Pancreas (tissue), 10 donors: ENCODE measurements around the gene BCL3. TPM values are rescaled to one million over a fixed set of nuclear protein-coding genes. Genes with fewer than 3 reads are reported as not detected.

Experiments
- ATAC-seq, 4 donors: fragments of 200-7000 bp; cut with Tn5 transposase; one replicate each; pipeline versions ENCODE4 v1.8.0 to v1.9.1; 2020; ENCODE audit warnings: mild to moderate bottlenecking in 4 of 4, moderate library complexity in 4 of 4
- DNase-seq, 6 donors: peaks; one replicate each; pipeline ENCODE4 v3.0.0-alpha.2; 2020
- FAIRE-seq: peaks from 2 replicates; lab custom pipeline; 2012; peaks lifted over from hg19 to GRCh38; lab: Jason Lieb, UNC
- H3K27ac ChIP-seq, 4 donors: fragments of 200-600 bp; sonication (generic); 1 replicate in 3 of 4; 2 replicates in 1 of 4; pipeline versions ENCODE4 v1.5.0 to v1.8.0; 2020
- H3K27me3 ChIP-seq, 4 donors: fragments of 200-600 bp; one replicate each; pipeline ENCODE4 v1.8.0; 2021
- H3K36me3 ChIP-seq, 3 donors: fragments of 200-600 bp; sonication (generic) in 1 of 3; one replicate each; pipeline versions ENCODE4 v1.5.0 to v1.8.0; 2020 to 2021
- H3K4me1 ChIP-seq, 3 donors: fragments of 200-600 bp; one replicate each; pipeline ENCODE4 v1.8.0; 2021
- H3K4me3 ChIP-seq, 4 donors: fragments of 200-600 bp; sonication (generic) in 2 of 4; one replicate each; pipeline versions ENCODE4 v1.5.0 to v1.8.0; 2020 to 2021
- H3K9me3 ChIP-seq, 4 donors: fragments of 200-600 bp; one replicate each; pipeline ENCODE4 v1.8.0; 2021
- CTCF ChIP-seq, 4 donors: fragments of 200-600 bp; sonication (generic) in 3 of 4; IDR thresholded peaks; one replicate each; pipeline versions ENCODE4 v1.5.0 to v1.8.0; 2021; ENCODE audit warnings: antibody characterized with exemption in 4 of 4
- WGBS, 2 donors: extraction: QIAGEN DNeasy Blood & Tissue Kit; methylation state at CpG; one replicate each; pipeline ENCODE4 v1.1.7; 2013; 5-methylcytosine and 5-hydroxymethylcytosine counted together
- intact Hi-C, 3 donors: fragments of 100-400 bp; cut with DNase I; formaldehyde crosslinking; loops; one replicate each; pipeline versions ENCODE4 v1.11.1 to v1.14.2; 2022
- polyA plus RNA-seq, 2 donors: library from polyadenylated mRNA; stranded (reverse); fragments of 200-250 nt; gene quantifications; one replicate each; pipeline ENCODE4 v1.2.3, GENCODE V29; 2013
- total RNA-seq, 6 donors: library from RNA; stranded (reverse); fragmentation: NEBNext Ultra II Directional in 4 of 6; extraction: Animal tissue kit (Norgen Biotek cat#: 25700) in 4 of 6; gene quantifications; one replicate each; pipeline versions ENCODE4 v1.2.1 to v1.2.4, GENCODE V29; 2021 to 2023
- donor health status: healthy with polysubstance abuse.
- donor health status: DM: no; HTN: no; CAD: no; lungs with moderate emphysema.
- donor health status: DM: no; HTN: no; CAD: no.
- donor health status: control.
- donor health status: control.
- donor health status: Bipolar disorder and iron deficiency.
- donor health status: DM: yes; HTN: yes; CAD: no.
- donor health status: DM: no; HTN: no; CAD: no.
- donor health status: DM: no; HTN: no; CAD: no.
- donor health status: DM: yes; HTN: yes; CAD: no.

Gene BCL3
- total and polyA plus RNA-seq, 8 donors: 13.9 to 113 (median 36.5) TPM

GRCh38 chr19:44747739-44748425 is 626 bp upstream of the BCL3 start:
- Histone ChIP-seq H3K4me1 (peaks cover 13 to 46% (median 17%) of the 10 kb centered on the region in 3 donors), H3K36me3 (no peaks in the 10 kb centered on the region), H3K27me3 (no peaks in the 10 kb centered on the region), H3K4me3 (peak overlapping the region; percentile 18 to 80 (median 68)), H3K9me3 (no peaks in the 10 kb centered on the region), H3K27ac (peak overlapping the region; percentile 70 to 93 (median 85))
- no peak for TF ChIP-seq CTCF (IDR thresholded peaks at IDR 0.05)
- 0% methylated on average over 26 of the region's 26 CpGs for WGBS, 2 donors
- intact Hi-C loops: no loop called here
- ATAC-seq (peak; percentile 29 to 46 (median 40)), FAIRE-seq (no peak), DNase-seq (peak; percentile 72 to 87 (median 77))

DNA sequence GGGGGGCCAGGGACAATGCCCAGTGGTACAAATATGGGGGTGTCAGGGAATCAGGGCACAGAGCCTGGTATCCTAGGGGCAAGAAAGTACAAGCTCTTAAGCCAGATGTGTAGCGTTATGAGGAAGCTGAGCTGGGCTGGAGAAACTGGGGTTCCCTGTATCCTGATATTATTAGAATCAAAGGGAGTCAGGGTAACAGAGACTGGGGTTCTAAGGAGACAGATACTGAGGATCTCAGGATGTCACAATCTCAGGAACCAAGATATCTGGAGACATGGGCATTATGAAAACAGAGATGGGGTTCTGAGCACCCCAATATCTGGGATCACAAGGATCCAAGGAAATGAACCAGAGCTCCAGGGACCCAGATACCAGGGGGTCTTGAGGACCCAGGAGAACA is 784 bp downstream of the BCL3 start:
- Histone ChIP-seq H3K4me3 (peak overlapping the region; percentile 60 to 80 (median 74)), H3K27ac (peak overlapping the region; percentile 65 to 93 (median 85)), H3K27me3 (no peaks in the 10 kb centered on the region), H3K4me1 (peaks cover 0 to 34% (median 5%) of the 10 kb centered on the region in 3 donors), H3K9me3 (no peaks in the 10 kb centered on the region), H3K36me3 (no peaks in the 10 kb centered on the region)
- no peak for DNase-seq
- TF ChIP-seq CTCF (IDR thresholded peaks at IDR 0.05): no peak
- intact Hi-C loops: no loop called here
- 5 to 21% methylated on average over 1 of the region's 1 CpG for whole genome bisulfite sequencing, 2 donors
- no peak for FAIRE-seq
- ATAC-seq: no peak

DNA sequence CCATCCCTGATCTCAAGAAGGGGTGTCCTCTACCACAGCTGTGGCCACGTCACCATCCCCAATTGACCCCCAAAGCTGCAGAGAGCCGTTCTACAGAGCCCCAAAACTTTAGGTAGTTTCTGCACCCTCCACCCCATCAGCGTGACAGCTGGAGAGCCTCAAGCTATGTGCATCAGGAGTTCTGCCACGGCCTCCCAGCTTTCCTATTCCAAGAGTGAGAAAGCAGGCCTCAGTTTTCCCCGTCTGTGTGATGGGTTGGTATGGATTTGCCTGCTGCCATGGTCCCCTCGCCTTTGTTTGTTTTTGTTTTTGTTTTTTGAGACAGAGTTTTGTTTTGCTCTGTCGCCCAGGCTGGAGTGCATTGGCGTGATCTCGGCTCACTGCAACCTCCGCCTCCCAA is 1.5 kb downstream of the BCL3 start:
- intact Hi-C loops: no loop called here
- Histone ChIP-seq H3K27me3 (no peaks in the 10 kb centered on the region), H3K4me3 (peak overlapping the region; percentile 60 to 80 (median 74)), H3K4me1 (peaks cover 5 to 31% (median 10%) of the 10 kb centered on the region in 3 donors), H3K9me3 (no peaks in the 10 kb centered on the region), H3K27ac (peak overlapping the region in 2 of 4 donors; percentile 92 to 93), H3K36me3 (no peaks in the 10 kb centered on the region)
- DNase-seq (no peak), ATAC-seq (no peak), FAIRE-seq (no peak)
- no peak for TF ChIP-seq CTCF (IDR thresholded peaks at IDR 0.05)
- 65 to 79% methylated on average over 10 of the region's 10 CpGs for WGBS, 2 donors

DNA sequence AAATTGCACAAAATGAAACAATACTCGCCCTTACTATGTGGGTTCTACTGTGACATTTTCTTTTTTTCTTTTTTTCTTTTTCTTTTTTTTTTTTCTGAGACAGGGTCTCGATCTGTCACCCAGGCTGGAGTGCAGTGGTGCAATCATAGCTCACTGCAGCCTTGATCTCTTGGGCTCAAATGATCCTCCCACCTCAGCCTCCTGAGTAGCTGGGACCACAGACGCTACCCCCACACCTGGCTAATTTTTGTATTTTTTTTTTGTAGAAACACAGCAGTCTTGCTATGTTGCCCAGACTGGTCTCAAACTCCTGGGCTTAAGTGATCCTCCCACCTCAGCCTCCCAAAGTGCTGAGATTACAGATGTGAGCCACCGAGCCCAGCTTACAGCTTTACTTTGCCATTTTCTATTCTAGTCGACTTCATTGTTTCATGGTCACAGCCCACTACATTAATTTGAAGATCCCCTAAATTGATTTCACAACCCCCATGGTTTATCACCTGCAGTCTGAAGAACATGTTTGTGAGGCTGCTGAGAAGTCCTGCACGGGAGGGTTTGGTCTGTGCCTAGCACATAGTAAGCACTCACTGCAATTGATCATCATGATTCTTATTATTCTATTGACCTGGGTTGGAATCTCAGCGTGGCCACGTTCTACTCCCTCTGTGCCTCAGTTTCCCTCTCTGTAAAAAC is 3.8 kb downstream of the BCL3 start:
- Histone ChIP-seq H3K27ac (peak overlapping the region in 2 of 4 donors; percentile 86 to 96), H3K4me3 (peak overlapping the region in 1 of 4 donors; percentile 80), H3K4me1 (peaks cover 14 to 31% (median 21%) of the 10 kb centered on the region in 3 donors), H3K9me3 (no peaks in the 10 kb centered on the region), H3K36me3 (peaks cover 0 to 4% (median 0%) of the 10 kb centered on the region in 3 donors), H3K27me3 (no peaks in the 10 kb centered on the region)
- 59 to 66% methylated on average over 8 of the region's 8 CpGs for WGBS, 2 donors
- FAIRE-seq (no peak), DNase-seq (no peak), ATAC-seq (no peak)
- TF ChIP-seq CTCF (IDR thresholded peaks at IDR 0.05): no peak
- intact Hi-C loops: no loop called here
